HT1080 (cell line): ENCODE results near the gene TEX29. TPM values are rescaled to one million over a fixed set of nuclear protein-coding genes. Genes with fewer than 3 reads are reported as not detected.

Experiments
- DNase-seq: peaks from one replicate; pipeline ENCODE4 v3.0.0-alpha.2; 2015; ENCODE audit warnings: low read depth
- polyA plus RNA-seq, 2 experiments: library from polyadenylated mRNA; depleted of rRNA; stranded (reverse); fragments of >200 nt; gene quantifications; 2 replicates each; pipeline ENCODE4 v1.2.3, GENCODE V29; 2015
- total RNA-seq: library from RNA; depleted of rRNA; stranded (reverse); fragments of >200 nt; shearing (Covaris generic); gene quantifications from 2 replicates; pipeline ENCODE4 v1.2.3, GENCODE V29; 2014; rRNA removed

The TEX29 gene
- 0.29 and 0.70 TPM in 2 replicates for total RNA-seq
- not detected in 2 replicates for polyA plus RNA-seq (2015; cell fraction: cytosol; rRNA removed)
- not detected in 2 replicates for polyA plus RNA-seq (2015; cell fraction: nucleus; rRNA removed)

- no peak for DNase-seq
These were observed at the start of gene TEX29 for GRCh38 chr13:111319998-111320911. TEX29 (plus strand) TSS chr13:111320642; CDS start chr13:111320891, 249 bp downstream.

- no peak for DNase-seq
These were observed 49.4 kb upstream of the TEX29 start for GRCh38 chr13:111270765-111271698.

DNA sequence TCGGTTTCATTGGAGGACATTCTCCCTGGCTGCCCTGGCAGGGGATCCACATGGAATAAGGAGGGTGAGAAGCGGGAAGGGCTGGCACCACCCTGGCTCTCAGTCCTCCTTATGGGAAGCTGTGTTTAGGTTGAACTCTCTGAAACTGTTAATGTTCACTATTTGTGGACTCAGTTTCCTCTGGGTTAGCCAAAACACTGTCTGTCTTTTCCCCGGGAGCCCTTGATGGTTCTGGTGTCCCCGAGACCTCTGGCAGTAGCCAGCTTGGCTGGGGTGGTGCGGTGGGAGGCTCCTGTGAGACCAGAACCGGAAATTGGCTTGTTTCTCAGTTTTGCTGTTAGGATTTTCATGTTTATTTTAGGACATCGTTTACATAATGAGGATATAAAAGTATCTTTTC is 48.3 kb upstream of the TEX29 start:
- DNase-seq: no peak

DNA sequence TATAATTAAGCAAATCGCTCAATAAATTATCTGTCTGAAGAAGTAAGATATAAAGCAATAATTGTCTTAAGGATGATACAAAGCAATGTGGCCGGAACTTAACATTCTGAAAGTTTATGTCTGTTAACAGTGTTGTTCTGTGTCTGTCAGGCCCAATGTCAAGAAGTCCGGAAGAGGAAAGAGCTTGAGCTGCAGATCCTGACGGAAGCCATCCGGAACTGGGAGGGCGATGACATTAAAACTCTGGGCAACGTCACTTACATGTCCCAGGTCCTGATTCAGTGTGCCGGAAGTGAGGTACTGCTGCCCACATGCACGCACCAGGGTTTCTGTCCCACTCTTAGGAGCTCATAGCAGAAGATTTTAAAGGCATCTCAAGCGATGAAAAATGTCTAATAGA is 45.1 kb upstream of the TEX29 start:
- DNase-seq: no peak

DNA sequence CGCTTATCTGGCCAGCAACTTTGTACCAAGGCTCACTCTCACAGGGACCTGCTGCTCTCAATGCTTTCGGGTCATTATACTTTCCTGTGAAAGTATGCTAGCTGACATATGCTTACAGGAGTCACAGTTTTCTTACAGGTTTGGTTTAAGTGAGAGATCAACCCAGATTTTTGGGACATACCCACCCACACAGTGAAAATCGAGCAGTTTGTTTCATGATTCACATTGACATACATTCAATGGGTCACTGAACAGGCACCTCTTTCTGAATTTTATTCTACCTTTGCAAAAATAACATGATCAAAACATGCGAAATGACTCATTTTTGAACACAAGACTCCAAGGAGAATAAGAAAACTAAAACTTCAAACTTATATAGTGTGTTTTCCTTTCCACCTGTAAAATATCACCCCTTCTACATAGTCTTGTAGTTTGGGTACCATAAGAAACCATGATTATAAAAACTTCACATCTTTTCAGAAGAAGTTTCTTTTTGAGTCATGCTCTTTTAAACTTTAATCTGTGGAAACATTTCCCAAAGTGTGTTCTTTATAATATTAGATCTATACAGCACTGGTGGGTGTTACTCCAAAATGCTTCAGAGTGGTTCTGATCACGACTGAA is 44.3 kb upstream of the TEX29 start:
- no peak for DNase-seq

GRCh38 chr13:111278258-111278657 is 42.2 kb upstream of the TEX29 start:
- no peak for DNase-seq

GRCh38 chr13:111278743-111279652 is 41.4 kb upstream of the TEX29 start:
- no peak for DNase-seq

DNA sequence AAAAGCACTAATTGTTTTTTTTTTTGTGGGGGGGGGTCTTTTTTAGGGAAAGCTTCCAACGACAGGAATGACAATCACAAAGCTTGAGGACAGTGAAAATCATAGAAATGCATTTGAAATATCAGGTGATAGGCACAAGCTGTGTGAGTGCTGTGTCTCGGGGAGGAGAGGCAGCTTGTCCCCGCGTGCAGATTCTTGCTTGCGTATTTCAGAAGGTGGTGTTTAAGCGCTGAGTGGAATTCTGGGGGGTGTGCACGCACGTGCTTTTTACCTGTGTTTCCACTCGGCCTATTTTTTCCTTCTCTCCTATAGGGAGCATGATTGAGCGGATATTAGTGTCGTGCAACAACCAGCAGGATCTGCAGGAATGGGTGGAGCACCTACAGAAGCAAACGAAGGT is 40.2 kb upstream of the TEX29 start:
- no peak for DNase-seq

DNA sequence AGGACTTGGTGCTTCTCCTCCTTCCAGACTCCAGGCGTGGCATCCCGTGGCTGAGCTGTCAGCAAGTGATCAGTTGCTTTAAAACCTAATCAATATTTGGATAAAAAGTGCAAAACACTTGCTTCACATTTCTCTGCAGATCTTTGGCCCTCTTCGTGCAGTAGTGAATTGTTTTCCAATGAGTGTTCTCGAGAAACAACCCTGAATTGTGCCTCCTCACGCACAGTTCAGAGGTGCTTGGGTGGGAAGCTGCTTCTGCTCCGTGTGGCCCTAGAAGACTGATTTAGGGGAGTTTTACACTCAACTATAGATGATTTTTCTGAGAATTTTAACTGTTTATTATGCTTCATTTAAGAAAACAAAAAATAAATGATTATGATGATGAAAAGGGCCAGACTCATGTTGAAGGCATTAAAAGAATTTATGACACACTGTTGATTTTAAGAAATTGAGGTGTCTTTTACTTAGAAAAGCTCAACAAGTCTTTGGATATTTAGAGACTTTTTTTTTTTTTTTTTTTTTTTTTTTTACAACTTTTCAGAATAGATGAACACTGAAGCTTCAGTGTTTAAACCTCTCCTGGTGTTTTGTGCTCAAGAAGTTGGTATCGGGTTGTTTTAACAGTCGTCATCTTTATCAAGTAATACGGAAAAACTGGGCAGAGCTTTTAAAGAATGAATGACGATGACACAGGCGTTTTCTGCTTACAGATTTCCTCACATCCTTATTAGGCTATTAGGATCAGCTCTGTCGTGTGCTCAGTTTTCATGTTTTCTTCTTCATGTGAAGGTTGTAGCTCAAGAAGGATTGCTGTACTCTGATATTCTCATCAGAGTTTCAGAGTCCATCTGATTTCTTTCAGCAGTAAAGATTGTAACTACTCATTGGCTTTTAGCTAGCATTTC is 39.5 kb upstream of the TEX29 start:
- DNase-seq: no peak

- DNase-seq: no peak
These were observed 38.6 kb upstream of the TEX29 start for GRCh38 chr13:111281751-111282311.

DNA sequence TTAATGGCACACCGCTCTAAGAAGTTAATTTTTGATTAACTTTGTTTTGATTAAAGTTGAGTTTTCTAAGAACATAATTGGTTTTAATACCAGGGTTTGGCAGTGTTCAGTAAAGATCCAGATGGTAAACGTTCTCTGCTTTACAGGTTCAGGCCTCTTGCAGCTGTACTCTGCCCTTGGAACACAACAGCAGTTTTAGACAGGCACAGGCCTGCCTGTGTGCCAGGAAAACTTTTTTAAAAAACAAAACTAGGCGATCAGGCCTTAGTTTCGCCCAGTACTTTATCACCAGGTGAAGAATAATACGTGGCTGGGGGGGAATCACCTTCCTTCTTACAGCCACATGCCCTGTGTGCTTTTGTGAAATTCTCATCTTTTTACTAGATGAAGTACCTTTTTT is 38.0 kb upstream of the TEX29 start:
- DNase-seq: no peak

- no peak for DNase-seq
These were observed 37.4 kb upstream of the TEX29 start for GRCh38 chr13:111282997-111283396.

GRCh38 chr13:111283457-111283856 is 37.0 kb upstream of the TEX29 start:
- no peak for DNase-seq

DNA sequence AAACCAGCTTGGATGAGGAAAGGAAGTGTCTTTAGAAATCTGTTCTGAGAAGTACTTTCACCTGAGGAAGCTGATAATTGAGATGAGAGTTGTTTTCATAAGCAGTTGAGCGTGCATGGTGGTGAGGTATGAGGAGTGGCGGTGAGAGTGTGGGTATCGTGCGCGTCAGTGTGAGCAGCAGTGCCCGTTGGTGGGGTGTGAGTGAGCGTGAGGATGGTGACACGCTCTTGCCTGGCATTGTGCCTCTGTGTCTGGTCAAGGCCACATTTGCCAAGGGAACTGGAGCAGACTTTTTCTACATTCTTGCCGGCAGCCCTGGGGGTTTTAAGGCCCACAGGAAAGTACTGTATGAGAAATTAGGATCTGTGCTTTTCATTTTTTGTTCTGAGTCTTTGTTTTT is 36.5 kb upstream of the TEX29 start:
- DNase-seq: no peak

GRCh38 chr13:111284565-111284964 is 35.9 kb upstream of the TEX29 start:
- no peak for DNase-seq

DNA sequence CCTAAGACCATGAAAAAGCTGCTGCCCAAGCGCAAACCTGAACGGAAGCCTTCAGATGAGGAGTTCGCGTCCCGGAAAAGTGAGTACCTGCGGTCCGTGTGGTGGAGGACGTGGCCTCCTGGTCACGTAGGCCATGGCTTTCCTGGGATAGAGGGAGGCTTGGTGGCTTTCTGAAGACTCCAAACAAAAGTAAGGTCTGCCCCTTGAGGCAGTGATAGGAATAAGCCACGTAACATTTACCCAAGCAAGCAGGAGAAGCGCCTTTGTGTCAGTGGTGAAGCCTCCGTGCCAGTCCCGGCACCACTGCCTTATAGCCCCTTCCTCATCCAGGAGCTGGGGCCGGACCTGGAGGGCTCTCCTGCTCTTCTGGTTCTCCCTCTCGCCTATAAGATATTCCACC is 34.3 kb upstream of the TEX29 start:
- no peak for DNase-seq

DNA sequence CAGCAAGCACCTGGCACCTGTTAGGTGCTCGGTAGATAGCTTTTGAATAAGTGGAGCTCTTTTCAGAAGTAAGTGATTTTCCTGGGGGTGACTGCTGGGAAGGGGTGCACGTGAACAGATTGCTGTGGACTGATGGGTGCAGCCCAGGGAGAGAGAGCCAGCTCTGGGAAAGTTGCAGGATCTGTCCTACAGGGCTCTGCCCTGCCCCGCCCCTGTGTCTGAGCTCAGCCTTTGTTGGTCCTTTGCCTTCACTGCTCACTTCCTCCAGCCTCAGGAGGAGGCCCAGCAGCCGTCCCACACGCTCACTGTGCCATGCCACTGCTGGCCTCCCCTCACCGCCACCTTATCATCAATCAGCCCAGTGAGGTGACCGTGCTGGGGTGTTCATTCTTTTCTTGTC is 33.7 kb upstream of the TEX29 start:
- DNase-seq: no peak

GRCh38 chr13:111287201-111287600 is 33.2 kb upstream of the TEX29 start:
- no peak for DNase-seq

DNA sequence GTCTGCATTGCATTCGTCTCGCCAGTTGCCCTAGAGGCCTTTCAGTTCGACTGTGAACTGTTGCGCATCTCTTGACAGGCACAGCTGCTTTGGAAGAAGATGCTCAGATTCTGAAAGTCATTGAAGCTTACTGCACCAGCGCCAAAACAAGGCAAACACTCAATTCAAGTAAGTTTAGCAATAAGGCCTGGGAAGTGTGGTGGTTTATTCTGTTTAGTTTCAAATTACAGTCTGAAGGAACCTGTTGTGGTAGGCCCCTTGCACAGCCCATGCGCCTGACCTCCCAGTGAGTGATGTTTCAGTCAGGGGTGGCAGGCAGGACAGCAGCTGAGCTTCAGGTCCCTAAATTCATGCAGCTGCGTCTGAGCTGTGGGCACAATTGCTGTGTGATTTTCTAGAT is 32.2 kb upstream of the TEX29 start:
- DNase-seq: no peak
